Measurements from ENCODE around the gene EIF5AL1. TPM values are rescaled to one million over a fixed set of nuclear protein-coding genes. Genes with fewer than 3 reads are reported as not detected.
"Not testable (repeated sequence)": the region's sequence is repeated elsewhere in the genome, so short reads cannot be mapped to it uniquely, and the experiment has no call there.

EIF5AL1 gene
- total and polyA plus RNA-seq, 7 experiments from 2014 or later: 0.06 to 1.0 (median 0.25) TPM; not detected in 1

GRCh38 chr10:79542626-79543025 is 30.3 kb downstream of the EIF5AL1 start:
- no peak for DNase-seq
- H3K36me3 Mint-ChIP-seq: peaks cover 0 to 19% (median 0%) of the 10 kb centered on the region in 5 donors
- ATAC-seq: peak; percentile 50
- Histone ChIP-seq H3K36me3 (ENCODE audit: control insufficient read depth in 2 of 3, insufficient read depth in 3 of 3, low read length in 3 of 3) (no peaks in the 10 kb centered on the region), H3K4me3 (ENCODE audit: low read length) (no peak overlapping the region), H3K27ac (ENCODE audit: low read depth, low read length) (no peak overlapping the region), H3K4me1 (ENCODE audit: control insufficient read depth in 2 of 2, insufficient read depth in 2 of 2, low read length in 2 of 2) (peaks cover 0 to 2% of the 10 kb centered on the region in 2 donors), H3K27me3 (ENCODE audit: control insufficient read depth in 2 of 2, insufficient read depth in 2 of 2, low read length in 2 of 2) (no peaks in the 10 kb centered on the region), H3K9me3 (ENCODE audit: control insufficient read depth in 2 of 3, low read length in 3 of 3) (no peaks in the 10 kb centered on the region)
- POLR2A ChIA-PET: no interaction called here
- peaks cover 0 to 25% (median 2%) of the 10 kb centered on the region in 11 donors for H3K9me3 Mint-ChIP-seq
- intact Hi-C loops (cut with micrococcal nuclease): no loop called here
- peak overlapping the region in 1 of 9 donors; percentile 3 for H3K27ac Mint-ChIP-seq
- peaks cover 4 to 50% (median 10%) of the 10 kb centered on the region in 7 donors for H3K4me1 Mint-ChIP-seq
- H3K27me3 Mint-ChIP-seq: no peaks in the 10 kb centered on the region
- CTCF ChIA-PET: no interaction called here
- no peak overlapping the region for H3K4me3 Mint-ChIP-seq

GRCh38 chr10:79544408-79544807 is 32.1 kb downstream of the EIF5AL1 start:
- not testable (repeated sequence) for DNase-seq, H3K27me3 Mint-ChIP-seq
- peaks cover 0 to 25% (median 2%) of the 10 kb centered on the region in 11 donors for H3K9me3 Mint-ChIP-seq

GRCh38 chr10:79544926-79545659 is 32.8 kb downstream of the EIF5AL1 start:
- H3K4me1 ChIP-seq (ENCODE audit: control insufficient read depth in 2 of 2, insufficient read depth in 2 of 2, low read length in 2 of 2); H3K4me3 Mint-ChIP-seq; POLR2A ChIA-PET; H3K9me3 ChIP-seq (ENCODE audit: control insufficient read depth in 2 of 3, low read length in 3 of 3); H3K27ac Mint-ChIP-seq; H3K36me3 ChIP-seq (ENCODE audit: control insufficient read depth in 2 of 3, insufficient read depth in 3 of 3, low read length in 3 of 3); DNase-seq; CTCF ChIA-PET; ATAC-seq; H3K27me3 ChIP-seq (ENCODE audit: control insufficient read depth in 2 of 2, insufficient read depth in 2 of 2, low read length in 2 of 2); H3K4me3 ChIP-seq (ENCODE audit: low read length); H3K27me3 Mint-ChIP-seq; H3K27ac ChIP-seq (ENCODE audit: low read depth, low read length); intact Hi-C loops (cut with micrococcal nuclease): not testable (repeated sequence)
- peaks cover 0 to 25% (median 2%) of the 10 kb centered on the region in 11 donors for H3K9me3 Mint-ChIP-seq
- H3K36me3 Mint-ChIP-seq: peaks cover 0 to 19% (median 0%) of the 10 kb centered on the region in 5 donors
- peaks cover 9 to 61% (median 18%) of the 10 kb centered on the region in 7 donors for H3K4me1 Mint-ChIP-seq

More at GRCh38 chr10:79544408-79544807, 32.1 kb downstream of the EIF5AL1 start:
- H3K4me3 ChIP-seq (ENCODE audit: low read length); H3K9me3 ChIP-seq (ENCODE audit: control insufficient read depth in 2 of 3, low read length in 3 of 3); ATAC-seq; H3K36me3 ChIP-seq (ENCODE audit: control insufficient read depth in 2 of 3, insufficient read depth in 3 of 3, low read length in 3 of 3); H3K27ac ChIP-seq (ENCODE audit: low read depth, low read length); H3K27ac Mint-ChIP-seq; H3K27me3 ChIP-seq (ENCODE audit: control insufficient read depth in 2 of 2, insufficient read depth in 2 of 2, low read length in 2 of 2); H3K4me1 ChIP-seq (ENCODE audit: control insufficient read depth in 2 of 2, insufficient read depth in 2 of 2, low read length in 2 of 2); CTCF ChIA-PET; H3K4me3 Mint-ChIP-seq; POLR2A ChIA-PET; intact Hi-C loops (cut with micrococcal nuclease): not testable (repeated sequence)
- H3K36me3 Mint-ChIP-seq: peaks cover 0 to 19% (median 0%) of the 10 kb centered on the region in 5 donors
- peaks cover 9 to 57% (median 18%) of the 10 kb centered on the region in 7 donors for H3K4me1 Mint-ChIP-seq

- peak in 1 of 9 donors; percentile 23 for DNase-seq
- H3K27me3 ChIP-seq (ENCODE audit: control insufficient read depth in 2 of 2, insufficient read depth in 2 of 2, low read length in 2 of 2); intact Hi-C loops (cut with micrococcal nuclease); ATAC-seq; H3K4me3 ChIP-seq (ENCODE audit: low read length); H3K9me3 ChIP-seq (ENCODE audit: control insufficient read depth in 2 of 3, low read length in 3 of 3); CTCF ChIA-PET; POLR2A ChIA-PET; H3K27me3 Mint-ChIP-seq; H3K27ac ChIP-seq (ENCODE audit: low read depth, low read length); H3K36me3 ChIP-seq (ENCODE audit: control insufficient read depth in 2 of 3, insufficient read depth in 3 of 3, low read length in 3 of 3); H3K4me1 ChIP-seq (ENCODE audit: control insufficient read depth in 2 of 2, insufficient read depth in 2 of 2, low read length in 2 of 2): not testable (repeated sequence)
- Mint-ChIP-seq H3K4me1 (peaks cover 9 to 53% (median 18%) of the 10 kb centered on the region in 7 donors), H3K27ac (peak overlapping the region in 2 of 9 donors; percentile 10 to 13), H3K9me3 (peaks cover 0 to 25% (median 2%) of the 10 kb centered on the region in 11 donors), H3K4me3 (peak overlapping the region in 5 of 10 donors; percentile 10 to 64 (median 13)), H3K36me3 (peaks cover 0 to 19% (median 0%) of the 10 kb centered on the region in 5 donors)
Observed at GRCh38 chr10:79547128-79547527, 34.8 kb downstream of the EIF5AL1 start.

- H3K27ac Mint-ChIP-seq: peak overlapping the region in 8 of 9 donors; percentile 10 to 75 (median 46)
- CTCF ChIA-PET: no interaction called here
Observed at GRCh38 chr10:79547973-79548372, 35.6 kb downstream of the EIF5AL1 start.

GRCh38 chr10:79552143-79552542 is 39.8 kb downstream of the EIF5AL1 start:
- Mint-ChIP-seq H3K4me1 (peaks cover 5 to 31% (median 13%) of the 10 kb centered on the region in 7 donors), H3K4me3 (no peak overlapping the region), H3K36me3 (no peaks in the 10 kb centered on the region), H3K9me3 (peaks cover 0 to under 1% (median 0%) of the 10 kb centered on the region in 11 donors), H3K27me3 (no peaks in the 10 kb centered on the region), H3K27ac (no peak overlapping the region)
- ChIA-PET POLR2A (no interaction called here), CTCF (no interaction called here)
- Histone ChIP-seq H3K4me3 (ENCODE audit: low read length) (no peak overlapping the region), H3K27ac (ENCODE audit: low read depth, low read length) (no peak overlapping the region), H3K9me3 (ENCODE audit: control insufficient read depth in 2 of 3, low read length in 3 of 3) (no peaks in the 10 kb centered on the region), H3K36me3 (ENCODE audit: control insufficient read depth in 2 of 3, insufficient read depth in 3 of 3, low read length in 3 of 3) (no peaks in the 10 kb centered on the region), H3K4me1 (ENCODE audit: control insufficient read depth in 2 of 2, insufficient read depth in 2 of 2, low read length in 2 of 2) (peaks cover 0 to 6% of the 10 kb centered on the region in 2 donors), H3K27me3 (ENCODE audit: control insufficient read depth in 2 of 2, insufficient read depth in 2 of 2, low read length in 2 of 2) (no peaks in the 10 kb centered on the region)
- intact Hi-C loops (cut with micrococcal nuclease): no loop called here
- no peak for ATAC-seq
- DNase-seq: no peak

More at GRCh38 chr10:79547973-79548372, 35.6 kb downstream of the EIF5AL1 start:
- peaks cover 0 to 25% (median 2%) of the 10 kb centered on the region in 11 donors for H3K9me3 Mint-ChIP-seq
- Histone ChIP-seq H3K4me1 (ENCODE audit: control insufficient read depth in 2 of 2, insufficient read depth in 2 of 2, low read length in 2 of 2) (peaks cover 0 to 6% of the 10 kb centered on the region in 2 donors), H3K27me3 (ENCODE audit: control insufficient read depth in 2 of 2, insufficient read depth in 2 of 2, low read length in 2 of 2) (no peaks in the 10 kb centered on the region), H3K9me3 (ENCODE audit: control insufficient read depth in 2 of 3, low read length in 3 of 3) (no peaks in the 10 kb centered on the region), H3K27ac (ENCODE audit: low read depth, low read length) (no peak overlapping the region), H3K4me3 (ENCODE audit: low read length) (no peak overlapping the region), H3K36me3 (ENCODE audit: control insufficient read depth in 2 of 3, insufficient read depth in 3 of 3, low read length in 3 of 3) (no peaks in the 10 kb centered on the region)
- no peak for ATAC-seq
- DNase-seq: peak in 1 of 9 donors; percentile 14
- intact Hi-C loops (cut with micrococcal nuclease): no loop called here
- H3K4me3 Mint-ChIP-seq: peak overlapping the region in 9 of 10 donors; percentile 3 to 69 (median 15)
- POLR2A ChIA-PET: no interaction called here
- H3K36me3 Mint-ChIP-seq: peaks cover 0 to 19% (median 0%) of the 10 kb centered on the region in 5 donors
- H3K27me3 Mint-ChIP-seq: no peaks in the 10 kb centered on the region
- peaks cover 9 to 52% (median 18%) of the 10 kb centered on the region in 7 donors for H3K4me1 Mint-ChIP-seq

Measured in naive thymus-derived CD4-positive, alpha-beta T cell (primary cell).